ENCODE results near the gene DHRS4. TPM values are rescaled to one million over a fixed set of nuclear protein-coding genes. Genes with fewer than 3 reads are reported as not detected.

The DHRS4 gene
- total RNA-seq, 2 experiments from 2014 or later: 18.7 to 18.8 TPM

DNA sequence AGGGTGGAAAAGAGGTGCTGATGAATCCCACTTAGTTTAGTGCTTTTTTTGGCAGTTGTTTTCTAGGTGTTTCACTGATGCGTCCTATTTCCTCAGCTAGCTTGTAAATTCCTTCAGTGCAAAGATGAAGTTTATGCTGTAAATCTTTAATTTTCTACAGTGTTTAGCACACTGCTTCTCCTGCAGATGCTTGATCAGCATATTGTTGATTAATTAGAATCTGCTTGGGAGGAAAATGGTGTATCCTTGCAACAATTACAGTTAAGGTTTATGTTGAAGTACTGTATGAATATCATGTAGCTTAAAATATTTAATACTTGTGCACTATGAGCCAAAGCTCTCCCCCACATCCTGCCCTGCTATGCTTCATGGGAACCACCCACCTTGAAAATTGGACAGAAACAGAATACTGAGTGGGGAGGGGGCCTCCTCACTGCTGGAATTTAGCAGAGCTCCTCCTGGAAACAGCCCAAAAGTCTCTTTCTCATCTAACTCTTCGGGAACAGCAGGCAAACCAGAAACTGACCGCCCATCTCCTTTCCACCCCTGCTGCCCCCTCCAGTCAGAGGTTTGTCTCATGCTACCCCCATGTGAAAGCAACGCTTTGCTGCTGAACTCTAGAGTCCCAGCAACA is 20.3 kb upstream of the DHRS4 start:
- H3K36me3 ChIP-seq (ENCODE audit: insufficient read depth, low read length): no peaks in the 10 kb centered on the region
- CTCF ChIA-PET (ENCODE audit: unreplicated experiment): interaction anchor here (1.0 kb wide), 1 partner anchor 10 kb away, joined by 3 read pairs; no protein-coding TSS in a partner anchor

GRCh38 chr14:23933742-23934128 is 19.8 kb upstream of the DHRS4 start:
- TF ChIP-seq EZH2phosphoT487 (IDR thresholded peaks at IDR 0.05; ENCODE audit: borderline replicate concordance, low read depth, low read length) (no peak), CTCF (conservative IDR thresholded peaks at IDR 0.05; ENCODE audit: low read length) (no peak)
- Histone ChIP-seq H3K4me3 (ENCODE audit: low read depth, low read length, poor library complexity, severe bottlenecking) (no peak overlapping the region), H2AFZ (ENCODE audit: low read length) (no peak overlapping the region), H3K4me1 (ENCODE audit: insufficient read depth, low read length, poor library complexity, severe bottlenecking) (no peaks in the 10 kb centered on the region), H4K20me1 (ENCODE audit: insufficient read depth, low read length) (no peaks in the 10 kb centered on the region), H3K9me3 (ENCODE audit: low read length) (no peaks in the 10 kb centered on the region), H3K9me2 (ENCODE audit: insufficient read depth, low read length) (no peaks in the 10 kb centered on the region), H3K4me2 (ENCODE audit: low read length) (no peak overlapping the region), H3K79me2 (ENCODE audit: insufficient read depth, low read depth, low read length) (no peaks in the 10 kb centered on the region), H3K27ac (ENCODE audit: low read depth, low read length, poor library complexity, severe bottlenecking) (no peak overlapping the region), H3K36me3 (ENCODE audit: insufficient read depth, low read length) (no peaks in the 10 kb centered on the region)
- ChIA-PET CTCF (ENCODE audit: unreplicated experiment) (no interaction called here), POLR2A (interaction anchor here (0.9 kb wide), 1 partner anchor 201 kb away, joined by 3 read pairs; no protein-coding TSS in a partner anchor)
- intact Hi-C loops (cut with micrococcal nuclease; ENCODE audit: unreplicated experiment): no loop called here
- BruUV-seq (replicated peaks): no TSS peak
- no peak for DNase-seq (ENCODE audit: low spot score)

More for the DNA sequence above, 20.3 kb upstream of the DHRS4 start:
- H2AFZ ChIP-seq (ENCODE audit: low read length): no peak overlapping the region
- H3K4me1 ChIP-seq (ENCODE audit: insufficient read depth, low read length, poor library complexity, severe bottlenecking): no peaks in the 10 kb centered on the region
- no peaks in the 10 kb centered on the region for H3K9me2 ChIP-seq (ENCODE audit: insufficient read depth, low read length)
- no TSS peak for BruUV-seq (replicated peaks)
- POLR2A ChIA-PET: interaction anchor here (0.9 kb wide), 1 partner anchor 200 kb away, joined by 3 read pairs; no protein-coding TSS in a partner anchor
- DNase-seq (ENCODE audit: low spot score): no peak
- H3K4me2 ChIP-seq (ENCODE audit: low read length): no peak overlapping the region
- no peaks in the 10 kb centered on the region for H3K79me2 ChIP-seq (ENCODE audit: insufficient read depth, low read depth, low read length)
- no peaks in the 10 kb centered on the region for H4K20me1 ChIP-seq (ENCODE audit: insufficient read depth, low read length)
- no peak for TF ChIP-seq CTCF (conservative IDR thresholded peaks at IDR 0.05; ENCODE audit: low read length)
- no peak overlapping the region for H3K4me3 ChIP-seq (ENCODE audit: low read depth, low read length, poor library complexity, severe bottlenecking)
- H3K27ac ChIP-seq (ENCODE audit: low read depth, low read length, poor library complexity, severe bottlenecking): no peak overlapping the region
- H3K9me3 ChIP-seq (ENCODE audit: low read length): no peaks in the 10 kb centered on the region
- intact Hi-C loops (cut with micrococcal nuclease; ENCODE audit: unreplicated experiment): no loop called here

- H3K9me2 ChIP-seq (ENCODE audit: insufficient read depth, low read length): no peaks in the 10 kb centered on the region
- no peak for TF ChIP-seq CTCF (conservative IDR thresholded peaks at IDR 0.05; ENCODE audit: low read length)
- TF ChIP-seq EZH2phosphoT487 (IDR thresholded peaks at IDR 0.05; ENCODE audit: borderline replicate concordance, low read depth, low read length): no peak
- H3K9me3 ChIP-seq (ENCODE audit: low read length): no peaks in the 10 kb centered on the region
- no peaks in the 10 kb centered on the region for H4K20me1 ChIP-seq (ENCODE audit: insufficient read depth, low read length)
- no peaks in the 10 kb centered on the region for H3K79me2 ChIP-seq (ENCODE audit: insufficient read depth, low read depth, low read length)
- no TSS peak for BruUV-seq (replicated peaks)
- H3K4me2 ChIP-seq (ENCODE audit: low read length): no peak overlapping the region
- no peak overlapping the region for H3K27ac ChIP-seq (ENCODE audit: low read depth, low read length, poor library complexity, severe bottlenecking)
- no peak overlapping the region for H2AFZ ChIP-seq (ENCODE audit: low read length)
- H3K36me3 ChIP-seq (ENCODE audit: insufficient read depth, low read length): no peaks in the 10 kb centered on the region
- no peaks in the 10 kb centered on the region for H3K4me1 ChIP-seq (ENCODE audit: insufficient read depth, low read length, poor library complexity, severe bottlenecking)
- no peak for DNase-seq (ENCODE audit: low spot score)
- no peak overlapping the region for H3K4me3 ChIP-seq (ENCODE audit: low read depth, low read length, poor library complexity, severe bottlenecking)
- ChIA-PET POLR2A (interaction anchor here (0.6 kb wide), 1 partner anchor 975 kb away, joined by 6 read pairs; no protein-coding TSS in a partner anchor), CTCF (ENCODE audit: unreplicated experiment) (no interaction called here)
- intact Hi-C loops (cut with micrococcal nuclease; ENCODE audit: unreplicated experiment): no loop called here
Observed at GRCh38 chr14:23935158-23935557, 18.4 kb upstream of the DHRS4 start.
